ENCODE results near the gene SUPT3H.

SUPT3H gene

DNA sequence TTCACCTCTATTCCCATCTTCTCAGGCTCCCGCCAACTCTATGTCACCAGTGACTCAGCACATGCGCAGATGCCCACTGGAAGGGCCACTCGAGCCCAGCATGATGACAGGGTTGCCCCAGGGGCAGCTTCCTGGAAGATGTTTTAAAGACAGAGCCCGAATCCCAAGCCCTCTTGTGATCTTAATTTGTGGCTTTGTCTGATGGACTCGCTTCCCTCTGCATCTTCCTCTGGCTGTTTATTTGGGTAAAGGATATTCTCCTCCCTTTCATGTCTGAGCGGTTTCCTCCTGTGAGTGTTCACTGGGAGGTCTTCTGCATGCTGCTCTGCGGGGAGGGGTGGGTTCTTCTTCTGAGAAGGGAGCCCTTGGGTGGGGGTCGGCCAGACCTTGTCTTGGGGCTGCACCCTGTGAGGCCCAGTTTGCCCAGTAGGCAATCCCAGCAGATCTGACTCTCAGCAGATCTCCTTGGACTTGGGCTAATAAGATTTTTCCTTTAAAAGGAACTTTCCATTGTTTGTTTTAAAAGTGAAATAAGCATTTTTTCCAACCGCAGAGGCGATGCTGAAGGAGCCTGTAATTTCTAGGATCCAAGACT lies 589.2 kb downstream of the SUPT3H start:
- TF ChIP-seq, protein P1, sequence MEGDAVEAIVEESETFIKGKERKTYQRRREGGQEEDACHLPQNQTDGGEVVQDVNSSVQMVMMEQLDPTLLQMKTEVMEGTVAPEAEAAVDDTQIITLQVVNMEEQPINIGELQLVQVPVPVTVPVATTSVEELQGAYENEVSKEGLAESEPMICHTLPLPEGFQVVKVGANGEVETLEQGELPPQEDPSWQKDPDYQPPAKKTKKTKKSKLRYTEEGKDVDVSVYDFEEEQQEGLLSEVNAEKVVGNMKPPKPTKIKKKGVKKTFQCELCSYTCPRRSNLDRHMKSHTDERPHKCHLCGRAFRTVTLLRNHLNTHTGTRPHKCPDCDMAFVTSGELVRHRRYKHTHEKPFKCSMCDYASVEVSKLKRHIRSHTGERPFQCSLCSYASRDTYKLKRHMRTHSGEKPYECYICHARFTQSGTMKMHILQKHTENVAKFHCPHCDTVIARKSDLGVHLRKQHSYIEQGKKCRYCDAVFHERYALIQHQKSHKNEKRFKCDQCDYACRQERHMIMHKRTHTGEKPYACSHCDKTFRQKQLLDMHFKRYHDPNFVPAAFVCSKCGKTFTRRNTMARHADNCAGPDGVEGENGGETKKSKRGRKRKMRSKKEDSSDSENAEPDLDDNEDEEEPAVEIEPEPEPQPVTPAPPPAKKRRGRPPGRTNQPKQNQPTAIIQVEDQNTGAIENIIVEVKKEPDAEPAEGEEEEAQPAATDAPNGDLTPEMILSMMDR (IDR thresholded peaks at IDR 0.05; ENCODE audit: insufficient read depth, low read depth, low read length, missing control alignments), result no peak
- no peak overlapping the region for H3K4me3 ChIP-seq (ENCODE audit: low read depth, low read length)
- DNase-seq (ENCODE audit: low read depth), result no peak

DNA sequence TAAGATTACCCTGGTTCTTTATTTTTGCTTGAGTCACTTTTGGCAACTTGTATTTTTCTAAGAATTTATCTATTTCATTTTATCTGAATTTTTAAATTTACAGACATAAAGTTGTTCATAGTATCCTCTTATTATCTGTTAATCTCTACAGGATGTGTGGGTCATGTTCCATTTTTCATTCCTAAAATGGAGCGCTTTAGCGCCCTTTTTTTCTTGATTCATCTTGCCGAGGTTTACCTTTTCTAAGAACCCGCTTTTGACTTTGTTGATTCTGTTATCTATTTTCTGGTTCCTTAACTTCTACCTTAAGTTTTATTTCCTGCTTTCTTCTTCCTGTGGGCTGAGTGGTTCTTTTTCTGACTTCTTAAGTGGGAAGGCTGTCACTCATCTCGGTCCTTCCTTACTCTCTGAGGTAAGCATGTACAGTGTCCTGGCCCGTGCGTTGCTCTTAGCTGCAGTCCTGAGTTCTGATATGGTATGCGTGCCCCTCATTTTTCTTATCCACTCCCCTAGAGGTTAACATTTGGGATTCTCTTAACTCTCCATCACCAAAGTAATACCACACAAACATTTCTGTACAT lies 590.4 kb downstream of the SUPT3H start:
- H3K4me3 ChIP-seq (ENCODE audit: low read depth, low read length), result no peak overlapping the region
- no peak for DNase-seq (ENCODE audit: low read depth)
- TF ChIP-seq, protein P1 (IDR thresholded peaks at IDR 0.05; ENCODE audit: insufficient read depth, low read depth, low read length, missing control alignments), result no peak

DNA sequence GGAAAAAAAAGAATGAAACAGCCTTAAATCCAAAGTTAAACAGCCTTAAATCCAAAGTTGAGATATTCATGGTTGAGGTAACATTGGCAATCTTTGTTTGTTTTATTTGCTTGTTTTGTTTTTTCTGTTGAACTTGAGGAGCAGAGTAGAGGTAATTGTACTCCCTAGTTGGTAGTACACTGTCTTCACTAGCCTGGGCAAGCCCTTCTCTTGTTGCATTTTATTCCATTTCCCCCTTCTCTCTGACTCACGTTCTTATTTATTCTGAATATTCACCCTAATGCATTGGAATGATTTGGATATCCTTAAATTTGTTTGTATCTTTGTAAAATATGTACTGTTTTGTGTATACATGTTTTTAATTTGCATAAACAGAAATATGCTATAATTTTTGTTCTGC lies 592.6 kb downstream of the SUPT3H start:
- no peak overlapping the region for H3K4me3 ChIP-seq (ENCODE audit: low read depth, low read length)
- TF ChIP-seq, protein P1 (IDR thresholded peaks at IDR 0.05; ENCODE audit: insufficient read depth, low read depth, low read length, missing control alignments), result no peak
- no peak for DNase-seq (ENCODE audit: low read depth)

DNA sequence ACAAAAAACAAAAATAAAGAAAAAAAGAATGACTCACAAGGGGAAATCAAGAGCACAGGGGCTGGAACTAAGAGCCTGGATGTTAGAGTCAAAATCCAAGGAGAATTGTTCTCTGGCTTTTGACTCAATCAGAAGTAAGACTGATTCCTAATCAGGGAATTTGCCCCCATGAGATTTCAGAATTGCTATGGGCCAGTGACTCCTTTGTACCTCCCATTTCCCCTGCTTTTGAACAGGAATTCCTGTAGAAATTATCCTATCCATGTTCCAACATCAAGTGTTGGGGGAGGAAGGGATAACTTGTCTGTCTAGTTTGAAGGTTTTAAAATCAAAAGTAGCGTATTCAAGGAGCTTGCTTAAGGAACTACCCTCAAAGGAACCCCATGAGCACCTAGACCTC lies 593.5 kb downstream of the SUPT3H start:
- no peak for DNase-seq (ENCODE audit: low read depth)
- no peak overlapping the region for H3K4me3 ChIP-seq (ENCODE audit: low read depth, low read length)
- TF ChIP-seq, protein P1 (IDR thresholded peaks at IDR 0.05; ENCODE audit: insufficient read depth, low read depth, low read length, missing control alignments), result no peak

DNA sequence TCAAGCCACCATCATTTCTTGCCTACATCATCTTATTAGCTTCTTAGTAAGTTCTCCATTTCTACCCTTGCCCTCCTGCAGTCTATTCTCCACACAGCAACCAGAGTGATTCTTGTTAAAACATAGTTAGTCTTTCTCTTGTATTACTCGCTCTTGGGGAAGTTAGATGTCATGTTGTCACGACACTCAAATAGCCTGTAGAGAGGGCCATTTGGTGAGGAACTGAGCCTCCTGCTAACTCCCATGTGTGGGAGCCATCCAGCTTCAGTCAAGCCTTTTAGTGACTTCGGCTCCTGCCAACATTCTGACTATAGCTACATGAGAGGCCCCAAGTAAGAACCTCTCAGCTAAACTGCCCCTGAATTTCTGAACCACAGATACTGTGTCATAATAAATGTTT lies 594.8 kb downstream of the SUPT3H start:
- TF ChIP-seq, protein P1 (IDR thresholded peaks at IDR 0.05; ENCODE audit: insufficient read depth, low read depth, low read length, missing control alignments), result no peak
- no peak for DNase-seq (ENCODE audit: low read depth)
- H3K4me3 ChIP-seq (ENCODE audit: low read depth, low read length), result no peak overlapping the region

DNA sequence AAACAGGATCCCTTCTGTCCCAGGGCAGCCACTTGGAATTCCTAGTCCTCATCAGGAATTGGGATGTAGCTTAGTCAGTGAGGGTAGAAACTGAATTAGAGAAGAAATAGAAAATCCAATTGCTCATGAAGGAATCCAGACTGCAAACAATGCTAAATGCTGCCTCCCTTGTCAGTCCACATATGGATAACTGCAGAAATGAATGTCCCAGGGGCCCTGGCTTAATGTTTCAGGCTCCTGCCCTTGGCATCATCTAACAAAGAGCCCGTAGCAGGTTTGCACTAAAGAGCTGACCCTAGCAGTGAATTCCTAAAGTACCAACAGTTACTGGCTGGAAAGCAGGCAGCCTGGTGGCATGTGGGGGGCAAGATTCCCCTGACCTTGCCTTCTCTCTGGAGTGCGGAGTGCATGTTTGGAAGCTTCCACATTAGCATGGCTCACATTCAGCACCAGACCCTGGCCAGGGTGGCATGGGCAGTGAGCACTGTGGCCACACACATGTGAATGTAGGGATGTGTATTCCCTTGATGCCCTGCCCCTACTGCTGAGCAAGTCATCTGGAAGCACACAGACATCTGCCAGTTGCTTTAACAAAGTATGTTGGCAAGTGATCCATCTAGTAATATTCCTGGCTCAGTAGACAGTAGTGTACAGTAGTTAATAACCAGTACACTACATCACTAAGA lies 595.7 kb downstream of the SUPT3H start:
- TF ChIP-seq, protein P1 (IDR thresholded peaks at IDR 0.05; ENCODE audit: insufficient read depth, low read depth, low read length, missing control alignments), result no peak

More for the DNA sequence above, 595.7 kb downstream of the SUPT3H start:
- no peak overlapping the region for H3K4me3 ChIP-seq (ENCODE audit: low read depth, low read length)
- DNase-seq (ENCODE audit: low read depth), result no peak
